DOHH2 (cell line): ENCODE results near the gene WAC.

Experiments
- H3F3A ChIP-seq: fragments of 200-600 bp; sonication (generic), shearing (Covaris generic); 2 replicates; pipeline ENCODE4 v1.6.0; 2016; ENCODE audit warnings: antibody characterized with exemption, mild to moderate bottlenecking; ENCODE audit not compliant: control insufficient read depth, insufficient read depth
- H3K27ac ChIP-seq: fragments of 200-600 bp; sonication (generic); 2 replicates; pipeline ENCODE4 v1.5.1; 2014; ENCODE audit warnings: low read depth, mild to moderate bottlenecking, low read length, moderate library complexity
- H3K27me3 ChIP-seq: fragments of 200-600 bp; sonication (generic); 2 replicates; pipeline ENCODE4 v1.6.1; 2014; ENCODE audit warnings: mild to moderate bottlenecking, low read length, mixed read lengths; ENCODE audit not compliant: control insufficient read depth
- H3K36me3 ChIP-seq: fragments of 200-600 bp; sonication (generic); 2 replicates; pipeline ENCODE4 v1.6.1; 2014; ENCODE audit warnings: mild to moderate bottlenecking, low read length, moderate library complexity, mixed read lengths; ENCODE audit not compliant: control insufficient read depth
- H3K4me1 ChIP-seq: fragments of 200-600 bp; sonication (generic); 2 replicates; pipeline ENCODE4 v1.6.1; 2014; ENCODE audit warnings: mild to moderate bottlenecking, low read length, mixed read lengths; ENCODE audit not compliant: control insufficient read depth
- H3K4me2 ChIP-seq: fragments of 200-600 bp; sonication (generic); 2 replicates; pipeline ENCODE4 v1.6.0; 2014; ENCODE audit warnings: mild to moderate bottlenecking, low read length, moderate library complexity
- H3K4me3 ChIP-seq: fragments of 200-600 bp; sonication (generic); 2 replicates; pipeline ENCODE4 v1.5.1; 2014; ENCODE audit warnings: mild to moderate bottlenecking, low read length, mixed read lengths
- H3K79me2 ChIP-seq: fragments of 200-600 bp; sonication (generic); 2 replicates; pipeline ENCODE4 v1.6.1; 2014; ENCODE audit warnings: mild to moderate bottlenecking, low read length, mixed read lengths; ENCODE audit not compliant: control insufficient read depth
- H3K9me2 ChIP-seq: fragments of 200-600 bp; sonication (generic); replicated peaks from 2 replicates; pipeline ENCODE4 v1.6.1; 2014; ENCODE audit warnings: mild to moderate bottlenecking, low read length, mixed read lengths; ENCODE audit not compliant: control insufficient read depth
- H3K9me3 ChIP-seq: fragments of 200-600 bp; sonication (generic); 2 replicates; pipeline ENCODE4 v1.6.1; 2014; ENCODE audit warnings: antibody characterized with exemption, low read length, mixed read lengths; ENCODE audit not compliant: control insufficient read depth, insufficient read depth
- H4K20me1 ChIP-seq: fragments of 200-600 bp; sonication (generic); 2 replicates; pipeline ENCODE4 v1.6.0; 2014; ENCODE audit warnings: low read depth, mild to moderate bottlenecking, antibody characterized with exemption, low read length, moderate library complexity; ENCODE audit not compliant: control insufficient read depth, insufficient read depth
- EZH2phosphoT487 ChIP-seq: fragments of 200-600 bp; sonication (generic); IDR thresholded peaks from 2 replicates; pipeline ENCODE4 v1.6.1; 2017; ENCODE audit warnings: borderline replicate concordance, mild to moderate bottlenecking, antibody characterized with exemption, low read length, moderate library complexity, mixed read lengths
- TF ChIP-seq, protein P1 (sequence below): fragments of 200-600 bp; sonication (generic); IDR thresholded peaks from one replicate; pipeline ENCODE4 v1.5.1; 2014; ENCODE audit warnings: antibody characterized with exemption, mild to moderate bottlenecking, low read depth, low read length; ENCODE audit not compliant: poor library complexity, severe bottlenecking

The WAC gene

DNA sequence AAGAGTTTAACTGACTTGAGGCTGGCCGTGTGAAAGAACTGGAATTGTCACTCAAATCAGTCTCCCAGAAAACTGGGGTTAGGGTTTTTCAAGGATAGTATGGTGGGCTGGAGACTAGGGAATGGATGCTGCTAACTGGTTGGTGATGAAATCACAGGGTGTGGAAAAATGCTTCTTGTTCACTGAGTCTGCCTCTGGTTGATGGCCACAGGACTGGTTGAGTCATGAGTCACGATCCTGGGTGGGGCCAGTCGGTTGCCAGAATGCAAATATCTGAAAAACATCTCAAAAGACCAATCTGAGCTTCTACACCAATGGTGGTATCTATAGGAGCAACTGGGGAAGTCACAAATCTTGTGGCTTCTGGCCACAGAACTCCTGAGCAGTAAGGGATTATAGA, 128.1 kb downstream of the WAC start:
- Histone ChIP-seq H3K27me3 (no peaks in the 10 kb centered on the region), H3K27ac (no peak overlapping the region), H3K9me2 (no peaks in the 10 kb centered on the region), H3K4me3 (no peak overlapping the region), H3K79me2 (no peaks in the 10 kb centered on the region), H3K4me1 (no peaks in the 10 kb centered on the region), H3K36me3 (no peaks in the 10 kb centered on the region), H3K9me3 (no peaks in the 10 kb centered on the region), H4K20me1 (no peaks in the 10 kb centered on the region), H3K4me2 (no peak overlapping the region), H3F3A (no peaks in the 10 kb centered on the region)
- TF ChIP-seq EZH2phosphoT487: no peak
- TF ChIP-seq, protein P1, sequence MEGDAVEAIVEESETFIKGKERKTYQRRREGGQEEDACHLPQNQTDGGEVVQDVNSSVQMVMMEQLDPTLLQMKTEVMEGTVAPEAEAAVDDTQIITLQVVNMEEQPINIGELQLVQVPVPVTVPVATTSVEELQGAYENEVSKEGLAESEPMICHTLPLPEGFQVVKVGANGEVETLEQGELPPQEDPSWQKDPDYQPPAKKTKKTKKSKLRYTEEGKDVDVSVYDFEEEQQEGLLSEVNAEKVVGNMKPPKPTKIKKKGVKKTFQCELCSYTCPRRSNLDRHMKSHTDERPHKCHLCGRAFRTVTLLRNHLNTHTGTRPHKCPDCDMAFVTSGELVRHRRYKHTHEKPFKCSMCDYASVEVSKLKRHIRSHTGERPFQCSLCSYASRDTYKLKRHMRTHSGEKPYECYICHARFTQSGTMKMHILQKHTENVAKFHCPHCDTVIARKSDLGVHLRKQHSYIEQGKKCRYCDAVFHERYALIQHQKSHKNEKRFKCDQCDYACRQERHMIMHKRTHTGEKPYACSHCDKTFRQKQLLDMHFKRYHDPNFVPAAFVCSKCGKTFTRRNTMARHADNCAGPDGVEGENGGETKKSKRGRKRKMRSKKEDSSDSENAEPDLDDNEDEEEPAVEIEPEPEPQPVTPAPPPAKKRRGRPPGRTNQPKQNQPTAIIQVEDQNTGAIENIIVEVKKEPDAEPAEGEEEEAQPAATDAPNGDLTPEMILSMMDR: no peak

DNA sequence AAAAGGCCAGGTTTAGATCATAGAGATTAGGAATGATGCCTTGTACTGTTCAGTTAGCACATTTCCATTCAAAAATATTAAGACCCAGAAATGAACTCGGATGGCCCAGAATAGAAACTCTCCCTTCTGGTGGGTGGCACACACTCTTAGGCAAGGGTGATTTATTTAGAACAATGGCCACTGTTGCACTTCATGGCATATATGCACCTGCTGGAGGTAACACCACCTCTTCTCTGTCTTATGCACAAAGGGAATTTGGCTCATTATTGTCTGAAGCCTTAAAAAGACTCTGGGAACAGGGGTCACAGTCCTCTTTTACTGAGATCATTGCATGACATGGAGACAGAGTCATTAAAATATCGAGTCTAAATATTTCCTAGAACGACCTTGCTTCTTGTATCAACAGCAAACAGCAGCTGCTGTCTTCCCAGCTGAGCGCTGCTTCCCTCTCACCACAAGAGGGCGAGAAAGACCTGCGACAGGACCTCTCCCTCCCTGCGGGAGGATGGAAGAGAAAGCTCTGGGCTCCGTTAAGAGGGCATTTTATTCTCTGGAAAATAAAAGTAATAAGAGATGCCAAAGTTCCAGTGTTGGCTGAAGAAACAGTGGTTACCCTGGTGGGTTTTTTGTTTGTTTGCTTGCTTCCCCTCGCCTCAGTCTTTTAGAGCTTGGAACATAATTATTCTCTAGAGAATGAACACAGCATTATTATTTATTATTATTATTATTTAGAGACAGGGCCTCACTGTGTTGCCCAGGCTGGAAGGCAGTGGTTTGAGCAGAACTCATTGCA, 130.9 kb downstream of the WAC start:
- no peak overlapping the region for H3K27ac ChIP-seq
- no peaks in the 10 kb centered on the region for H3K36me3 ChIP-seq
- H3K27me3 ChIP-seq: peaks cover 4% of the 10 kb centered on the region
- H3K79me2 ChIP-seq: no peaks in the 10 kb centered on the region
- H3K9me2 ChIP-seq: no peaks in the 10 kb centered on the region
- H3F3A ChIP-seq: no peaks in the 10 kb centered on the region
- H4K20me1 ChIP-seq: no peaks in the 10 kb centered on the region
- no peak overlapping the region for H3K4me3 ChIP-seq
- no peak overlapping the region for H3K4me2 ChIP-seq
- H3K4me1 ChIP-seq: no peaks in the 10 kb centered on the region
- TF ChIP-seq EZH2phosphoT487: no peak
- TF ChIP-seq, protein P1: peak; percentile 88
- no peaks in the 10 kb centered on the region for H3K9me3 ChIP-seq

DNA sequence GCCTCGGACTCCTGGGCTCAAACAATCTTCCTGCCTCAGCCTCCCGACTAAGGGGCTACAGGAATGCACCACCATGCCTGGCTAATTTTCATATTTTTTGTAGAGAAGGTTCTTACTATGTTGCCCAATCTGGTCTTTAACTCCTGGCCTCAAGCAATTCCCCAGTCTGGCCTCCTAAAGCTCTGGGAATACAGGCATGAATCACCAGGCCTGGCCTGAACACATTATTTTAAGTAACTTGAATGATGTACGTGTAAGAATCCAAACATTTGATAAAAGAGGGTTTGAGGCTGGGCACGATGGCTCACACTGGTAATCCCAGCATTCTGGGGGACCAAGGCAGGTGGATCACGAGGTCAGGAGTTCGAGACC, 131.4 kb downstream of the WAC start:
- H3K27ac ChIP-seq: no peak overlapping the region
- no peaks in the 10 kb centered on the region for H3K36me3 ChIP-seq
- H3K79me2 ChIP-seq: no peaks in the 10 kb centered on the region
- no peaks in the 10 kb centered on the region for H3K9me2 ChIP-seq
- H3F3A ChIP-seq: no peaks in the 10 kb centered on the region
- no peak overlapping the region for H3K4me2 ChIP-seq
- no peaks in the 10 kb centered on the region for H3K4me1 ChIP-seq
- no peak for TF ChIP-seq EZH2phosphoT487
- H4K20me1 ChIP-seq: no peaks in the 10 kb centered on the region
- H3K4me3 ChIP-seq: no peak overlapping the region
- peaks cover 4% of the 10 kb centered on the region for H3K27me3 ChIP-seq
- H3K9me3 ChIP-seq: no peaks in the 10 kb centered on the region

DNA sequence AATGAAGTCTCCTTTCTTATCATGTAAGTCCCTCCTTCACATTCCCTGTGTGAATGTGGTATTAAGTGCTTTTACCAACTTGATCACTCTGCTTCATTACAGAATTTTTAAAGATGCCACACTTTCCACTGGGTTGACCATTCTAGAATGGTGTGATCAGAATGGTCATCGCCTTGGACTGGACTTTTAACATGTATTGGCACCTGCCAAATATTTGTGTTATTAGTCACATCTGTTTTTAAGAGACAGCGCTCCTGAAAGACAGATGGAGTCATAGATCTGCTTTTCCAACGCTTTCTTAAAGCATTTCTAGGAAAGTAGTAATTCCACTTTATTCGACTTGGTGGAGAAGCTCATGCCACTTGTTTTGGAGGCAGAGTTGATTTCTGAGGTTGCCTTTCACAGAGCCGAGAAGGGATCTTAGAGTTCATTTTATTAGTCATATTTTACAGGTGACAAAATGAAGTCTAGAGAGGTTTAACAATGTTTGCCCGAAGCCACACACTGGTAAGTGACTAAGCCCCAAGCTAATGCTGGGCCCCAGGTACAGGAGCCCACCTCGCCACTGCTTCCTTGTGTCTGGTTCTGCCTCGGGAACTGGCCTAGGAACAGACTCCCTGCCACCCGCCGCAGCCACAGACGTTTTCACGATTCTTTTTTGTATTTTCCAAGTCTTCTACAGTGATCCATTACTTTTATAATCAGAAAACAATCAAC, 134.0 kb downstream of the WAC start:
- Histone ChIP-seq H3K9me3 (no peaks in the 10 kb centered on the region), H3K36me3 (no peaks in the 10 kb centered on the region), H3K79me2 (no peaks in the 10 kb centered on the region), H3K27me3 (peaks cover 4% of the 10 kb centered on the region), H3F3A (no peaks in the 10 kb centered on the region), H4K20me1 (no peaks in the 10 kb centered on the region), H3K4me1 (no peaks in the 10 kb centered on the region), H3K27ac (no peak overlapping the region), H3K9me2 (no peaks in the 10 kb centered on the region), H3K4me3 (no peak overlapping the region), H3K4me2 (no peak overlapping the region)
- TF ChIP-seq, protein P1: no peak
- no peak for TF ChIP-seq EZH2phosphoT487
